Activated CD4-positive, CD25-positive, alpha-beta regulatory T cell (primary cell): ENCODE results near the gene CLDN16.

Experiments used
- DNase-seq, 4 experiments: peaks; one replicate each; lab custom pipeline; 2025; lab: John Stamatoyannopoulos, UW

Gene CLDN16

DNA sequence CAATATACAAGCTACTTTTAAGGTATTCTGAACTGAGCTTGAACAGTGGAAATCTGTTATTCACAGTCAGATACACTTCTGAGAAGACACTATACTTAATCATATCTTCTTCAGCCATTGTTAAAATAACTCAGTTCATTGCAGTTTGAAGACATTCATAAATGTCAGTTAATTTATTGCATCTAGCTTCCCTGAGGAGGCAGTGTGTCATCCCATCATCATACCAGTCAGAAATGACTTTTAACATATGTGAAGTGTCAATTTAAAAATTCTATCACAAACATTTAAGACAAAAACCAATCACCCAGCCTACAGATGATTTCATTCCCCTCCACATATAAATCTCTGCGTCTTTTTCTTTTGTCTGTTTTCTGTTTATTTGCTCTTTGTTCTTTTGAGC is 54.3 kb downstream of the CLDN16 start:
- DNase-seq, result no peak

DNA sequence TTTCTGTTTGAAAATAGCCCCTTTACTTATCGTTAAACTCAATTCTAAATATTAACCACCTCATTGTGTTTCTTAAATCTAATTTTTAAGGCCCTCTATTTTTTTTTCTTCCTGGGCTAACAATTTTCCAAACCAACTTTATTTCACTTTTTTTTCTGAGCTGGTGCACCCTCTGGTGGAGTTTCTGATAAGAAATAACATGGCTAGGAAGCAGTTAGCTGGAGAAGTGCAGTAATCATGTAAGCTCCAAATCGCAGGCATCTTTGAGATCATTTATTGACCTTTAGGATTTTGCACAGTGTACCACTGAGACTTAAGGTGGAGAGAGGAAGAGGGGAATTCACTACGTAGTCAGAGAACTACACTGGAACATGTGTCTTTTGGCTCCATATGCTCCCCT is 55.3 kb downstream of the CLDN16 start:
- DNase-seq, result no peak

DNA sequence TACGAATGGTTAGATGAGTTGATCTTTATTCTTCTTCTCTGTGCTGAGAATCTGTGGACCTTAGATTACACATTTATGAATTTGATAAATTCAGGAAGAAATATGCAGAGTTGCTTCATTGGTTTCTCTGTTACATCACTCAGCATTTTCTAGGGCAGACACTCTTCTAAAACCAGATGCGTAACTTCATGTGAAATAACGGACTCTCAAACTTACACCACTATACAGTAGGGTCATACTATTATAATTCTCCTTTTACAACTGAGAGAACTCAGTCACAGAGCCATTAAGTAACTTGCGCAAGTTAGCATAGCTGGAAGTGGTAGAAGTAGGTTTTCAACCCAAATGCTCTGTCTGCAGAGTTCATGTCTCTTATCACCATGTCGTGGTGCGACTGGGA is 56.0 kb downstream of the CLDN16 start:
- no peak for DNase-seq

DNA sequence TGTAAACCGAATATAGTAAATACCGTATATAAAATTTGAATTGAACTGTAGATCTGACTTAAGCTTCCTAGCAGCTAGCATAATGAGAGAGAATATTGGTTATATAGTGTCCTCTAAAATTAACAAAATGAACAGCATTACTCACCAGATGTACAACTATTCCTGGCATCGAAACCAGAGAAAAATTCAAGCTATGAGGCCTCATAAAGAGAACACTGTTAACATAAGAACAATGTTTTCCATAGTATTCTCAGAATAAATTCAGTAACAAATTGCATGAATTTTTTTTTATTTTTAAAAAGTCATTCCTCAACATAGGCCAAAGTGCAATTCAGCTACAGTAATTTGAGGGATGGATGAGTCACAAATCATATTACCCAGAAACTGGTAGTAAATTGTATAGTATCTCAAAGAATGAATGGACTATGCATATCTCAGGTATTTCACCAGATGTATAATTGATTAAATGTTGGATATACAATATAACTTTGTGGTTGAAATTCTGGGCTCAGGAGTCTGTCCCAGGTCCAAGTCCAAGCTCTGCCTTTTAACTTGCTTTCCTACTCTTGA is 56.7 kb downstream of the CLDN16 start:
- DNase-seq, result no peak

DNA sequence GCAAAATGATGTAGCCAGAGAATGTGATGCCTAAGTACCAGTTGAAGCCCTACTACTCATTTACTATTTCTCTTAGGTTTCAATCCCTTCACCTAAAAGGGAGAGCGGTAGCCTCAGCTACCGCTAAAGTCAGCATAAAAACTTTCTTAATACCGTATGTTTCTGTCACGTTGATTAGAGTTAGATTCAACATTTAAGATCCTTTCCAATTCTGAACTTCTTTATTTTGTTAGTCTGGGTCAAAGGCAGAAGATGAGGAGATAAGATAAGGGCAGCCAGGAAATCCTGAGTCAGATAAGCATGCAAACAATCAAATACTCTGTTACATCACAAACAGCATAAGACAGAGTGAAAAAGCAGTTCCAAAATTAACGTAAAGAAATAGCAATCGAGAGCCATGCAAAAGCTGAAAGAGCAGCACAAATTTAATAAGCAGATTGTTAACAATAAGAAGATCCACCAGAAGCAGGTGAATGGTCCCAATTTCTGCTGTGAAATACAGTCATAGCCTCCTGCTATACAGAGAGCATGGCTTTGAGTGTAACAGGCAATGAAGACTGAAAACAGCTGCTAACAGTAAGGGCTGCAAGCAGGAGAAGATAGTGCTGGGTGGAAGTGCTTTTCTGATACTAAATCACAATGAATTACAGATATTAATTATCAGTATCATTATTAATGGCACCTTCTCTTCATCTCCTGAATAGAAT is 58.8 kb downstream of the CLDN16 start:
- DNase-seq, result no peak

DNA sequence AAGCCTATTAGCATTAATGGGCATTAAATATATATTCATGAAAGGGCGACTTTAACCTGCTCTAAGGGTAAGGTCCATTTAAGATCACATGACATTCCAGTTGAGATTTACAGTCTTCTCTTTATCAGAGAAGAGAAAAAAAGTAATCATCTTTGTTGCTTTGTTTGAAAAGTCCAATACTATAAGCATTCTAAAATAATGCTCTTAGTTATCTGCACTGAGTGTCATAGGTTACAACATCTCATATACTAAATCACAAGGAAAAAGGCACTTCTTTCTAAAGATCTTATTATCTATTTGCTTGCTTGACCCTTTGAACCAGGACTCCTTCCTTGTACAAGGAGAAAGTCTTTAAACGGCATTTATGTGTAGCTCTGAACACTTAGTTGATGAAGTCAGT is 60.3 kb downstream of the CLDN16 start:
- DNase-seq, result no peak

DNA sequence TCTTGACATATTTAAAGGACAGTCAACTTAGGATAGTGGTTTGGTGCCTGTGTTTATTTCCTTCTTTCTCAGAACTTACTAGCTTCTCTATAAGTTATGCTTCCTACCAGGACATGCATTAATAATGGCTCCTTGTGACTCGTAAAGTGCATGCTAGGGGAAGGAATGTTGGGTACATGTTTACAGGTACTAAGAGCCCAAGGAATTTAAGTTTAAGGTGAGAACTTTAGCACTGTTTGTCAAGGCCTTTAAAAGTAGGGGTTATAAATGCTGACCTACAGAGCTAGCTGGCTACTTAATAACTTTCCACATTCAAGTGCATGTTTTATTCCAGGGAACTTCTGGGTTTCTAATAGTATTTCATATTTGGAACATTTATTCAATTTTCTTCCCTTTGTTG is 61.8 kb downstream of the CLDN16 start, which contains the start of gene TMEM207:
TMEM207 (minus strand) TSS at position 101 of the 400 bp plus-strand sequence; CDS start at position 9, 92 bp downstream.
- DNase-seq, result no peak

DNA sequence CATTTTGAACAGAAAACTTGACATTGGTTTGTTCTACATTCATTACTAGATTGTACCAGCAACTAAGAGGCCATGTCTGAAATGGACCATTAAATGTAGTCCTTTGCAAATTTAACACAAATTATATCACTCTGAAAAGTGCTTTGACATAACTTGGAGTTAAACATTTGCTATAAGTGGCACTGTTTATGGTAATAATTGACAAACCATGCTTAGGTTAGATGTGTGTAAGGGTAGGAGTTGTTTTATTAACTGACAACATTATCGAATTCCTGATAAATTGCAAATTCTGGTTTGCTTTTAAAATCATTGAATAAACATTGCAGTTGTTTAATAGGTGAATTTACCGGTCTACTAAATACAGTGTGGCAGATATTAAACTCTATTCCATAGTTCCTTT is 67.9 kb downstream of the CLDN16 start:
- no peak for DNase-seq

DNA sequence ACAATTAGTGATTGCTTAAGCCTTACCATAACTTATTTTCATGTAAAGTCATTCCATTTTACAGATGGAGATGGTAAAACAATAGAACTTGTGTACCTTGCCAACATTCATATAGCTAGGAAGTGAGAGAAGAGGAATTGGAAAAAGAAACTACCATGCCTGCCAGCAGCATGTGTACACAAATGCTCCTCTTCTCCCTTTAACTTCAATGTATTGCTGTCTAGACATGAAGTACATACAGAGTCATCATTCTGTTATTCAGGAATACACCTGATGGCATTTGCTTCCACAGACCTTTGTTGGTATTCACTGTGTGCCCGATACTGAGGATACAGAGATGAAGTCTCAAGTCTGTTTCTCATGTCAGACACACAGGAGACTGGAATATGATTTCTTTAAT is 68.8 kb downstream of the CLDN16 start:
- no peak for DNase-seq

DNA sequence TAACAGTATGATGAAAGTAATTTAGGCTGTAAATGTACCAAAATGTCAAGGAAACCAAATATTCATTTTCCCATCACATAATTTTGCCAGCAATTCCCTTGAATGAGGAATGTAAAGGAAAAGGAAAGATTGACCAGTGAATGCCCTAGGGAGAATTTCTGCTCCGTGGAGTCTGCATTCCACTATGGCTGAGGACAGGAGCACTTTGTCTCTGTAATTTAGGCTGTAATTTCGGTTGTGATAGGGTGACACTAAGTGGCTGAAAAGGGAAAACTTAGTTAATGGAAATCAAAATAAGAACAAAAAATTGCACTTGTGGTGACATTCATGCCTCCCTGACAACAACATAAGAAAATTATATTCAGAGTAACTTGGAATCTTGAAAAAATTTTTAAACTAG is 70.1 kb downstream of the CLDN16 start:
- DNase-seq, result no peak
